22Rv1 (cell line): ENCODE data around the gene GPC6.

ENCODE experiments used
- CTCF ChIP-seq: fragments of 450-650 bp; IDR thresholded peaks from 2 replicates; pipeline ENCODE4 v1.5.1; 2017; ENCODE audit warnings: mild to moderate bottlenecking
- ZFX ChIP-seq: fragments of 450-650 bp; IDR thresholded peaks from 2 replicates; pipeline ENCODE4 v1.6.1; 2017; ENCODE audit warnings: antibody characterized with exemption, borderline replicate concordance

GRCh38 chr13:94268661-94269060, 1042.1 kb downstream of the GPC6 start:
- TF ChIP-seq CTCF (no peak), ZFX (no peak)
